Fibroblast of pulmonary artery (primary cell): ENCODE results near the gene KRT76.

Experiments
- DNase-seq: peaks from one replicate; pipeline ENCODE4 v3.0.0-alpha.2; 2010; ENCODE audit warnings: low read depth
- H3K4me3 ChIP-seq: replicated peaks from 2 replicates; pipeline ENCODE4 v1.5.1; 2011; ENCODE audit warnings: low read depth, mild to moderate bottlenecking, control low read depth, low read length, moderate library complexity
- CTCF ChIP-seq: IDR thresholded peaks from 2 replicates; pipeline ENCODE4 v1.5.1; 2011; ENCODE audit warnings: mild to moderate bottlenecking, control low read depth, low read length, inconsistent platforms; ENCODE audit errors: missing control alignments

Gene KRT76

GRCh38 chr12:52817003-52817698 lies 40.0 kb upstream of the KRT76 start:
- DNase-seq: no peak
- no peak for TF ChIP-seq CTCF
- H3K4me3 ChIP-seq: no peak overlapping the region

DNA sequence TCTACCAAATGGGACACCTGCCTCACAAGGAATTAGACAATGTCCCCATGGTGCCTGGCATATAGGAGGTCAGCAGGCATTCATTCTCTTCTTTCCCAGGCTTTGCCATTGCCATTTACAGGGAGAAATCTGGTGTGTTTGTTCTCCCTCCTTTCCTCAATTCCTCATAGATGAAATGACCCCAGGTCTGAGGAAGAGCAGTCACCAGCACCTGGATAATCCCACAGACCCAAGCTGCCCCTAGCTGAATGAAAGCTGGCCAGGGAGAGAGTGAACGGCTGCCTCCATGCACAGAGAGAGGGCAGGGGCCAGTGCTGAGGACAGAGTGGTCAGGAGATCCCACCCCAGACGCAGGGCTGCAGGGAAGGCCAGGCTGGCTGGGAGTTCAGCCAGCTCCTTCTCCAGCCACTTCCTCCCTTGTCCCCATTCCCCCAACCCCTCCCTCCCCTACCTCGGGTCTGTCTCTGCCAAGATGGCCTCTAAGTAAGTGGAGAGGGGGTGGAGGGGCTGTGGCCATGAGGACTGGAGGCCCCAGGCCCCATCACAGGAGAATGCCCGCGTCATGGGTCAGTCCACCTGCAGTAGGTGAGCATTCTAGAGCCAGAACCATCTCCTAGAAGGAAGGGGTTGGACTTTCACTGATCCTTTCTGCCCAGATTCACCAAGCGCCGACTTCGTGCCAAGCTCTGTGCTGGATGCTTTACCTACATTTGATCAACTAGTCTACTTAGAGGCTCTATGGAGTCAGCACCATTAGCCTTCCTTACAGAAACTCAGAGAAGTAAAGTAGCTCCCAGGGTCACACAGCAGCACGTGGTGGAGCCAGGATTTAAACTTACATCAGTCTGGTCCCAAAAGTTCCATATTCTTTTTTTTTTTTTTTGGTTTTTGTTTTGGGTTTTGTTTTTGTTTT lies 38.8 kb upstream of the KRT76 start:
- TF ChIP-seq CTCF: no peak
- no peak for DNase-seq
- H3K4me3 ChIP-seq: no peak overlapping the region

DNA sequence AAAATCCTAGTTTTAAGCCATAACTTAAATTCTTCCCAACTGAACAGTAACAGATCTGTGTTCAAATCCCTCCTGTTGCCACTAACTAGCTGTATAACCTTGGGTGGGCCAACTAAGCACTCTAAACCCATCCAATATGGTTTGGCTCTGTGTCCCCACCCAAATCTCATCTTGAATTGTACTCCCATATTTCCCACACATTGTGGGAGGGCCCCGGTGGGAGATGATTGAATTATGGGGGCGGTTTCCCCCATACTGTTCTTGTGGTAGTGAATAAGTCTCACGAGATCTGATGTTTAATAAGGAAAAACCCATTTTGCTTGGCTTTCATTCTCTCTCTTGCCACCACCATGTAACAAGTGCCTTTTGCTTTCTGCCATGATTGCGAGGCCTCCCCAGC lies 38.0 kb upstream of the KRT76 start:
- no peak overlapping the region for H3K4me3 ChIP-seq
- no peak for TF ChIP-seq CTCF
- DNase-seq: no peak

DNA sequence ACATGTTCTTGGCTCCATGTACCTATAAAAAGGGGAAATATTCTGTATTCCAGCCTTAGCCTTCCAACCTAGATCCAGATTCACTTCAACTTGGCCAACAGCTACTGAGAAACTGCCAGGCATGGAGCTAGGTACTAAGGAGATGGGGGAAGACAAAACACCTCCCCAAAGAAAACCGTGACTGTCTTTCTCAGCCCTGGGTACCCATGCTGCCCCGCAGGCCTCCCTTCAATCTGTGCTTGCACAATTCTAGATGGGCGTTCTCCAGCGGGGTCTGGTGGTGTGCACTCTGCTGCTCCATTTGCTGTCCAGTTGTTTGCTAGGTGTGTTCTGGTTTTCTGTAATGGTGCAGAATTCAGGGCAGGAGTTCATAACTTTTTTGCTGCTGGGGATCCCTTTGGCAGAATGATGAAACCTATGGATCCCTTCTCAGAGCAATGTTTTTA lies 37.6 kb upstream of the KRT76 start:
- DNase-seq: no peak
- H3K4me3 ChIP-seq: no peak overlapping the region
- no peak for TF ChIP-seq CTCF

GRCh38 chr12:52813885-52814709 lies 37.0 kb upstream of the KRT76 start, which contains the start of gene KRT4:
Gene KRT4, minus strand, starts transcription at chr12:52814116. Its CDS starts 58 bp downstream, at chr12:52814058.
- TF ChIP-seq CTCF: no peak
- H3K4me3 ChIP-seq: no peak within 1 kb of the TSS
- no peak for DNase-seq

GRCh38 chr12:52813203-52813819 lies 36.2 kb upstream of the KRT76 start:
- TF ChIP-seq CTCF: no peak
- no peak for DNase-seq
- no peak overlapping the region for H3K4me3 ChIP-seq
